OCI-LY7 (cell line): ENCODE data around the gene KIRREL3.

ENCODE experiments used
- CTCF ChIP-seq: fragments of 200-600 bp; sonication (generic); conservative IDR thresholded peaks from 2 replicates; pipeline ENCODE4 v1.5.1; 2014; ENCODE audit warnings: mild to moderate bottlenecking, antibody characterized with exemption, low read length, moderate library complexity, mixed read lengths
- EZH2phosphoT487 ChIP-seq: fragments of 200-600 bp; sonication (generic); IDR thresholded peaks from 2 replicates; pipeline ENCODE4 v1.6.1; 2018; ENCODE audit warnings: low read depth, borderline replicate concordance, mild to moderate bottlenecking, mixed run types, antibody characterized with exemption, low read length, moderate library complexity, mixed read lengths

GRCh38 chr11:126748100-126748791 is 252.3 kb downstream of the KIRREL3 start:
- TF ChIP-seq CTCF, result no peak
- no peak for TF ChIP-seq EZH2phosphoT487
